Measurements from ENCODE around the gene KRTAP17-1.

The KRTAP17-1 gene

DNA sequence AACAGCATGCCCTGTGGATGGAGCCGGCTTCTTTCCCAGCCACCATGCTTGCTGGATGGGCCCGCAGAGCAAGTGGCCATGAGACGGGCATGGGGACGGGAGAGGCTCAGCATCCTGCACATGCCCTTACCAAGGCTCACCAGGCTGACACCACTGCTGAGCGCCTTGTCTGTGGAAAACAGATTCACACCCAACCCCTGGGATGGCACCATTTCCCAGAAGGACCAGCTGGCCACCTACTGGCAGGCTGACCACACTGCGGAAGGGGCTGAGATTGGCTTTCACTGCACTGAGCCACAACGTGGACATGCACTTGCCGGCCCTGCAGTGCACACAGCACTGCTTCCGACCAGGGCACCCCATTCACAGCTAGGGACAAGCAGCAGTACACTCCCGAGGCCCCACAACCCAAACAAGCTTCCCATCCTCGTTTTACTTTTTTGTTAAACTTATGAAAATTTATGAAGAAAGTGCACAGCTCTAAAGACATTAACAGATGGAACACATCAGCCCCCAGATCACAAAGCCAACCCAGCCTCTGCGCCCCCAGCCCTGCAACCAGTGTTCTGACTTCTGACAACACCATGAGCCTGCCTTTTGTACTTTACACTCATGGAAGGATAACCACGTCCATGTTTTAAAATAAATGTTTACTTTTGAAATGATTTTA lies 13.9 kb upstream of the KRTAP17-1 start:
- Histone ChIP-seq H3K9ac (no peak overlapping the region), H4K20me1 (ENCODE audit: insufficient read depth) (no peaks in the 10 kb centered on the region), H3K4me2 (no peak overlapping the region), H3K79me2 (ENCODE audit: insufficient read depth, low read depth) (no peaks in the 10 kb centered on the region), H3K27me3 (ENCODE audit: insufficient read depth, low read depth) (no peaks in the 10 kb centered on the region; the same call in 1 of the 2 replicates), H3K4me1 (ENCODE audit: low read depth, poor library complexity, severe bottlenecking) (no peaks in the 10 kb centered on the region), H2AFZ (ENCODE audit: low read depth) (no peak overlapping the region), H3K27ac (no peak overlapping the region), H3K4me3 (IDR thresholded peaks at IDR 0.05; ENCODE audit: insufficient read depth, low read depth, low read length) (no peak overlapping the region), H3K36me3 (ENCODE audit: insufficient read depth) (no peaks in the 10 kb centered on the region)
- TF ChIP-seq, protein P1, sequence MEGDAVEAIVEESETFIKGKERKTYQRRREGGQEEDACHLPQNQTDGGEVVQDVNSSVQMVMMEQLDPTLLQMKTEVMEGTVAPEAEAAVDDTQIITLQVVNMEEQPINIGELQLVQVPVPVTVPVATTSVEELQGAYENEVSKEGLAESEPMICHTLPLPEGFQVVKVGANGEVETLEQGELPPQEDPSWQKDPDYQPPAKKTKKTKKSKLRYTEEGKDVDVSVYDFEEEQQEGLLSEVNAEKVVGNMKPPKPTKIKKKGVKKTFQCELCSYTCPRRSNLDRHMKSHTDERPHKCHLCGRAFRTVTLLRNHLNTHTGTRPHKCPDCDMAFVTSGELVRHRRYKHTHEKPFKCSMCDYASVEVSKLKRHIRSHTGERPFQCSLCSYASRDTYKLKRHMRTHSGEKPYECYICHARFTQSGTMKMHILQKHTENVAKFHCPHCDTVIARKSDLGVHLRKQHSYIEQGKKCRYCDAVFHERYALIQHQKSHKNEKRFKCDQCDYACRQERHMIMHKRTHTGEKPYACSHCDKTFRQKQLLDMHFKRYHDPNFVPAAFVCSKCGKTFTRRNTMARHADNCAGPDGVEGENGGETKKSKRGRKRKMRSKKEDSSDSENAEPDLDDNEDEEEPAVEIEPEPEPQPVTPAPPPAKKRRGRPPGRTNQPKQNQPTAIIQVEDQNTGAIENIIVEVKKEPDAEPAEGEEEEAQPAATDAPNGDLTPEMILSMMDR (conservative IDR thresholded peaks at IDR 0.05; ENCODE audit: low read depth, low read length), result peak; percentile 77

DNA sequence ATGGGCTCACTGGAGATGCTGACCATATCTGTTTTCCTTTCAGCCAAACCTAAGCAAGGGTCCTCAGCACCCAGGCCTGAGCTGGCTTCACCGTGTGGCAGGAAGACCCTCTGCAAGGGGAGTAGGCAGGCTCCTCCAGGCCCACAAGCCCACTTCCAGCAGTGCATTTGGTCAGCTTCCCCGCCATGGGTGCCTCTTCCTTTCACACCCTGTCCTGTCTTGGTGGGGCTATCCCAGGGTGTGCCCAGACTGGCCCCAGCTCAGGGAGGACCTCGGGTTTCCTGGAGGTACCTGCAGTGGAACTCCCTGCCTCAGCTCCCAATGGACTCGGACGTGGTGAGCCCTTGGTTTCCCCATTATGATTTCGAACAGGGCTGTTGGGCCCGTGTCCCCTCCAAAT lies 12.7 kb upstream of the KRTAP17-1 start:
- no peak overlapping the region for H3K4me2 ChIP-seq
- H3K4me1 ChIP-seq (ENCODE audit: low read depth, poor library complexity, severe bottlenecking), result no peaks in the 10 kb centered on the region
- TF ChIP-seq, protein P1 (conservative IDR thresholded peaks at IDR 0.05; ENCODE audit: low read depth, low read length), result no peak
- no peak overlapping the region for H3K4me3 ChIP-seq (IDR thresholded peaks at IDR 0.05; ENCODE audit: insufficient read depth, low read depth, low read length)
- H4K20me1 ChIP-seq (ENCODE audit: insufficient read depth), result no peaks in the 10 kb centered on the region
- H2AFZ ChIP-seq (ENCODE audit: low read depth), result no peak overlapping the region
- no peaks in the 10 kb centered on the region for H3K36me3 ChIP-seq (ENCODE audit: insufficient read depth)
- H3K9ac ChIP-seq, result no peak overlapping the region
- H3K27ac ChIP-seq, result no peak overlapping the region
- no peaks in the 10 kb centered on the region; the same call in 1 of the 2 replicates for H3K27me3 ChIP-seq (ENCODE audit: insufficient read depth, low read depth)
- H3K79me2 ChIP-seq (ENCODE audit: insufficient read depth, low read depth), result no peaks in the 10 kb centered on the region

DNA sequence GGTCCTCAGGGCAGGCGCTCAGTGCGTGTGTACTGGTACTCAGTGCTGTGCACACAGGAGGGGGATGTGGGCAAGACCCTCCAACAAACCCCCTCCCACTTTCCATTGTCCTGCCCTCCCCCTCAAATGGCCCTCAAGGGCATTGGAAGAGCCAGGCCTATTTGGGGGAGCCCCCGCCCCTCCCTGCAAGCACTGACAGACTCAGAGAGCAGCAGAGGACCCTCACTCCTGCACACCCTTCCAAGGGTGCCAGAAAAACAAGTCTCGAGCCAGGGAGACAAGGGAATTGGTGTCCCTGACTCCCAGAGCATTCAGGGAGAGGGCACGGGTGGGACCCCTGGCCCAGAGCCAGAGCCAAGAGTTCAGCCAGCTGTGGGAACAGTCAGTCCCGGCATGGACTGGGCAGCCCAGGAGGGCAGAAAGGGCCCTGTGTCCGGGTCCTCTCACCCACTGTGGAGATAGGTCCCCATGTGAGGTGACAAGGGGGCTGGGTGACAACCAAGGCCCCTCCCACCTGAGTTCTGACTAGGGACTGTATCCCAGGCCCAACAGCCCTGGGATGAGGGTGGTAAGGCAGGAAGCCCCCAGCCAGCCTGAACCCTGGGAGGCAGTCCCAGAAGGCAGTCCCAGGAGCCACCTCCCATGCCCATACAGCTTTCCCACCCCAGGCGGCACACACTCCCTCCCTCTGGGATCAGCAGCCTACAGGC lies 12.1 kb upstream of the KRTAP17-1 start:
- Histone ChIP-seq H3K9ac (no peak overlapping the region), H3K27me3 (ENCODE audit: insufficient read depth, low read depth) (no peaks in the 10 kb centered on the region; the same call in 1 of the 2 replicates), H3K36me3 (ENCODE audit: insufficient read depth) (no peaks in the 10 kb centered on the region), H4K20me1 (ENCODE audit: insufficient read depth) (no peaks in the 10 kb centered on the region), H3K27ac (no peak overlapping the region), H3K4me1 (ENCODE audit: low read depth, poor library complexity, severe bottlenecking) (no peaks in the 10 kb centered on the region), H3K4me2 (no peak overlapping the region), H3K79me2 (ENCODE audit: insufficient read depth, low read depth) (no peaks in the 10 kb centered on the region), H2AFZ (ENCODE audit: low read depth) (no peak overlapping the region), H3K4me3 (IDR thresholded peaks at IDR 0.05; ENCODE audit: insufficient read depth, low read depth, low read length) (no peak overlapping the region)
- TF ChIP-seq, protein P1 (conservative IDR thresholded peaks at IDR 0.05; ENCODE audit: low read depth, low read length), result no peak

DNA sequence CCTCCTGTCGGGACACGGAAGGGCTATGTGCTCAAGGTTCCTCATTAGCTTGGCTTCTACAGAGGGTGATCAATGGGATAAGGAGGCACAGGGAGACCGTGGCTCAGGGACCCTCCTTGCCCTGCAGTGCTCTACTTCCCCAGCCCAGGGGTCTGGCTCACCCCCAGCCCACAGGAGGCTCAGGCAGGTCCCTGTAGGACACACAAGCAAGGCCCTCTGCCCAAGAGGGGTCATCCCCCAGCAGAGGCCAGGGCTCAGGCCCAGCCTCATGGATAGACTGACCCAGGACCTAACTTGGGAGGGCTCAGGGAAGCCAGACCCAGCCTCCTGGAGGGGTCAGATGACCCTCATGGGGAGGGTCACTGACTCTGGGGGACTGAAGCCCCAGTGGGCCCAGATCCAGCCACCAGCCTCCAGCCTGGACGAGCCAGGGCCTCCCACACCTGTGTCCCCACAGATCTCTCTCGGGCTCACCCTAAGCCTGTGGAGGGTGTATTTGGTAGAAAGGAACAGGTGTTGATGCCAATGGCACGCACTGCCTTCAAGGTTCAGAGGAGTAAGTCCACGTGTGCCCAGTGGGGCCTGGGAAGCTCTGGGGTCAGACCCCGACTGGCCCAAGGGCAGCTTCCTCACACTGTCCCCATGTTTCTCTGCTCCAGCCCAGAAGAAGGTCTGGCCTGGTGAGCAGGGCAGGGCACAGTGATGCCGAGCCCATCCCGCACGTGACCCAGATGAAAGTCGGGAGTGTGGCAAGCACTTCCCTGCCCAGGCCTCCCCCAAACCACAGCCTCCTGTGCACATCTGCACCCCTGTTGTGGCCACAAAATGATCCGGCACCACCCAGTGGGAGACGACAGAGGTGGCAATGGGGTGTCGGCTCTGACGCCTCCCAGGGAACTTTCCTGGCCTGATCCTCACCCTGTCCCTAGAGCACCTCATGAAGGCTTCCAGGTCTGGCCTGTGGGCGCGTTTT lies 10.9 kb upstream of the KRTAP17-1 start:
- Histone ChIP-seq H3K79me2 (ENCODE audit: insufficient read depth, low read depth) (no peaks in the 10 kb centered on the region), H3K27ac (no peak overlapping the region), H3K36me3 (ENCODE audit: insufficient read depth) (no peaks in the 10 kb centered on the region), H3K27me3 (ENCODE audit: insufficient read depth, low read depth) (no peaks in the 10 kb centered on the region; the same call in 1 of the 2 replicates), H3K4me2 (no peak overlapping the region), H3K4me3 (IDR thresholded peaks at IDR 0.05; ENCODE audit: insufficient read depth, low read depth, low read length) (no peak overlapping the region), H3K9ac (no peak overlapping the region), H3K4me1 (ENCODE audit: low read depth, poor library complexity, severe bottlenecking) (no peaks in the 10 kb centered on the region), H4K20me1 (ENCODE audit: insufficient read depth) (no peaks in the 10 kb centered on the region), H2AFZ (ENCODE audit: low read depth) (no peak overlapping the region)
- TF ChIP-seq, protein P1 (conservative IDR thresholded peaks at IDR 0.05; ENCODE audit: low read depth, low read length), result no peak
